GM18526 (cell line): ENCODE results near the gene AP3B1.

Experiments used
- POLR2A ChIP-seq: IDR thresholded peaks from 3 replicates; pipeline ENCODE4 v1.6.1; 2011; ENCODE audit not compliant: insufficient read length; ENCODE audit errors: extremely low read depth

Gene AP3B1

DNA sequence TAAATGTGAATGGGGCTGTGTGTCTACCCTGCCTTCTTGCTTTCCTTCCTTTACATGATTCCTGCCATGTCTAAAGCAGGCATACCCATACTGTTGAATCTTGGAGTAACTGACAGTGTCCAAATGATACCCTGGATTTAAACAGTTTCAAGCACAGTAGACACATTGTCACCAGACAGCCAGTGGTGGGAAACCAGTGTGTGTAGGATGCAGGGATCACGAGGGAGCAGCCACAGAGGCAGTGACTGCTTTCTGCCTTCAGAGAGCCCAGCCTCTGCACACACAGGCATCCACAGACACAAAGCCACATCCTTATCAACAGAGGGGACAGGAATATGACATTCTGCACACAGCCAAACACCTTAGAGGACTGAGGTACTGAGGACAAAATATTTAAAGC lies 334.2 kb downstream of the AP3B1 start:
- TF ChIP-seq POLR2A, result no peak

- no peak for TF ChIP-seq POLR2A
Measured at GRCh38 chr5:77958642-77959330, 335.7 kb downstream of the AP3B1 start.

- TF ChIP-seq POLR2A, result no peak
Measured at GRCh38 chr5:77957931-77958521, 336.5 kb downstream of the AP3B1 start.

- TF ChIP-seq POLR2A, result no peak
Measured at GRCh38 chr5:77957516-77957915, 337.0 kb downstream of the AP3B1 start.

- TF ChIP-seq POLR2A, result no peak
Measured at GRCh38 chr5:77957081-77957480, 337.4 kb downstream of the AP3B1 start.

GRCh38 chr5:77955577-77955976 lies 338.9 kb downstream of the AP3B1 start:
- TF ChIP-seq POLR2A, result no peak

DNA sequence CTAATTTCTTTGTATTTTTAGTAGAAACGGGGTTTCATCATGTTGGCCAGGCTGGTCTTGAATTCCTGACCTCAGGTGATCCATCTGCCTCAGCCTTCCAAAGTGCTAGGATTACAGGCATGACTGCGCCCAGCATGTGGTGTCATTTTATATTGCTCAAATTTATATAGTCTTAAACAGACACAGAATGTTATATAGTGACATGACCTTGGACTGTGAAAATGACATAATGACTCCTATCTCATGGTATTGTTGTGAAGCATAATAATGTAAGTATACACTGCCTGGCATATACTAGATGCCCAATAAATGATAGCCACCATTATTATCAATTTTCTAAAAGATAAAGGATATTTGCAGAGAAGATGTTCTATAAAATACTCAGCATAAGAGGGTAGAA lies 341.1 kb downstream of the AP3B1 start:
- no peak for TF ChIP-seq POLR2A

DNA sequence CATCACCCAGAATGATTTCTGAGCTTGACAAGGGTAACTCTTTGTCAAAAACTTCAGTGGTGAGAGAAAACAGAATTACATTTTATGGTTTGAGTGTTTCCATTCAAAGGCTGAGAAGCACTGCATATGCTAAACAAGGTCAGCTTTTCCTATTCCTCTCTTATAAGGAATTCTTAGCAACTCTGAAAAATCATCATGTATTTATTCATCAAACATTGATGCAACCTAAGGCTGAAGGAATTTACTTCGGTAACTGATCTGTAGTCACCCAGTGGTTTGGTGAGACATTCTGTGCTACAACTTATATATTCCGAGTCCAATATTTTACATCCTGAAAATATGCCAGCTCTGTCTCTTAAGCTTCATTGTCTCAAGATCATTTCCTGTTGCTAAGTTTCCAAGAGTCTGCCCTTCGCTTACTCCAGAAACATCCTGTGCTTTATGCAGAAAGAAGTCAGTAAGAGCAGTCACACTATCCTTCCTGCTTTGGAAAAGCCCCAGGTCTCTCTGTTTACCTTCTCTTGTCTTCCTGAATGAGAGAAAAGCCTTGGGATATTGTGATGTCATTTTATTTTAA lies 341.8 kb downstream of the AP3B1 start:
- TF ChIP-seq POLR2A, result no peak
